B cell (primary cell): ENCODE results near the gene RFX3. TPM values are rescaled to one million over a fixed set of nuclear protein-coding genes. Genes with fewer than 3 reads are reported as not detected.

Experiments
- ATAC-seq: fragments of 200-7000 bp; cut with Tn5 transposase; one replicate; pipeline ENCODE4 v1.10.0; 2021; ENCODE audit warnings: low read depth, mild to moderate bottlenecking, moderate number of reproducible peaks, moderate library complexity
- CTCF ChIA-PET: fragments of 350-600 bp; sonication (Branson Sonifier 250); formaldehyde crosslinking; loops from one replicate; lab custom pipeline; 2021; ENCODE audit warnings: antibody characterized with exemption, inconsistent platforms; lab: Charles Lee
- POLR2A ChIA-PET: fragments of 350-600 bp; sonication (Branson Sonifier 250); formaldehyde crosslinking; loops from one replicate; lab custom pipeline; 2021; ENCODE audit warnings: antibody characterized with exemption; lab: Charles Lee
- DNase-seq: peaks from one replicate; pipeline ENCODE4 v3.0.0; 2013
- H2AFZ ChIP-seq: 2 replicates; pipeline ENCODE4 v1.6.1; 2012; ENCODE audit warnings: mild to moderate bottlenecking, low read depth, low read length; ENCODE audit not compliant: insufficient read depth, poor library complexity, severe bottlenecking
- H3K27ac ChIP-seq, 2 donors: 1 replicate in 1 of 2; 2 replicates in 1 of 2; pipeline ENCODE4 v1.5.1; 2012 to 2013; ENCODE audit warnings: low read length in 2 of 2, mild to moderate bottlenecking in 2 of 2, moderate library complexity in 1 of 2
- H3K27me3 ChIP-seq, 4 experiments: fragments of 200-600 bp in 1 of 4; sonication (generic) in 1 of 4; replicated peaks in 1 of 4; 1 replicate in 2 of 4; 2 replicates in 2 of 4; pipeline versions ENCODE4 v1.6.1 to v1.7.0; 2013 to 2016; ENCODE audit warnings: low read length in 3 of 4, mild to moderate bottlenecking in 2 of 4, mixed read lengths in 1 of 4, moderate library complexity in 1 of 4; ENCODE audit not compliant: insufficient read depth in 4 of 4, control insufficient read depth in 3 of 4; ENCODE audit errors: control extremely low read depth in 1 of 4
- H3K36me3 ChIP-seq, 2 experiments: replicated peaks in 1 of 2; 1 replicate in 1 of 2; 2 replicates in 1 of 2; pipeline versions ENCODE4 v1.6.1 to v1.7.1; 2013; ENCODE audit warnings: low read length in 1 of 2; ENCODE audit not compliant: insufficient read depth in 2 of 2, control insufficient read depth in 1 of 2; ENCODE audit errors: control extremely low read depth in 1 of 2, extremely low read depth in 1 of 2
- H3K4me1 ChIP-seq, 2 donors: fragments of 200-600 bp in 1 of 2; sonication (generic) in 1 of 2; 1 replicate in 1 of 2; 2 replicates in 1 of 2; pipeline versions ENCODE4 v1.5.1 to v1.6.1; 2013 to 2017; ENCODE audit warnings: low read length in 2 of 2; ENCODE audit not compliant: control insufficient read depth in 2 of 2, insufficient read depth in 2 of 2
- H3K4me2 ChIP-seq: replicated peaks from 2 replicates; pipeline ENCODE3; 2012; ENCODE audit warnings: mild to moderate bottlenecking, low read depth, low read length; ENCODE audit not compliant: poor library complexity, severe bottlenecking
- H3K4me3 ChIP-seq, 5 experiments: fragments of 200-600 bp in 1 of 5; sonication (generic) in 1 of 5; 1 replicate in 3 of 5; 2 replicates in 2 of 5; pipeline versions ENCODE4 v1.5.1 to v1.7.0; 2011 to 2016; ENCODE audit warnings: low read length in 4 of 5, mild to moderate bottlenecking in 4 of 5, low read depth in 2 of 5, control low read depth in 1 of 5, moderate library complexity in 1 of 5; ENCODE audit not compliant: insufficient read depth in 1 of 5; ENCODE audit errors: control extremely low read depth in 1 of 5, extremely low read depth in 1 of 5
- H3K79me2 ChIP-seq: fragments of 200-600 bp; sonication (generic); one replicate; pipeline ENCODE4 v1.6.0; 2016; ENCODE audit warnings: low read length; ENCODE audit not compliant: control insufficient read depth, insufficient read depth
- H3K9ac ChIP-seq: fragments of 200-600 bp; sonication (generic); 2 replicates; pipeline ENCODE4 v1.6.1; 2017; ENCODE audit warnings: mild to moderate bottlenecking, low read length, moderate library complexity
- H3K9me3 ChIP-seq, 3 donors: one replicate each; pipeline versions ENCODE4 v1.6.1 to v1.7.1; 2013; ENCODE audit warnings: low read length in 2 of 3; ENCODE audit not compliant: control insufficient read depth in 2 of 3, insufficient read depth in 1 of 3; ENCODE audit errors: control extremely low read depth in 1 of 3
- H4K20me1 ChIP-seq: 2 replicates; pipeline ENCODE4 v1.6.0; 2012; ENCODE audit warnings: mild to moderate bottlenecking, low read length; ENCODE audit not compliant: insufficient read depth, control insufficient read depth, poor library complexity, severe bottlenecking
- H3K27ac Mint-ChIP-seq: one replicate; pipeline ENCODE4 v1.8.0; 2021; ENCODE audit warnings: mixed read lengths
- H3K27me3 Mint-ChIP-seq: one replicate; pipeline ENCODE4 v1.8.0; 2021; ENCODE audit warnings: mixed read lengths
- H3K4me1 Mint-ChIP-seq: one replicate; pipeline ENCODE4 v1.8.0; 2021; ENCODE audit warnings: mixed read lengths
- H3K4me3 Mint-ChIP-seq: one replicate; pipeline ENCODE4 v1.8.0; 2021; ENCODE audit warnings: mixed read lengths
- H3K9me3 Mint-ChIP-seq: one replicate; pipeline ENCODE4 v1.8.0; 2022; ENCODE audit warnings: mixed read lengths; ENCODE audit not compliant: insufficient read depth
- CTCF ChIP-seq: fragments of 200-600 bp; IDR thresholded peaks from one replicate; pipeline ENCODE4 v1.8.0; 2022; ENCODE audit warnings: antibody characterized with exemption, mild to moderate bottlenecking
- EZH2 ChIP-seq: IDR thresholded peaks from 2 replicates; pipeline ENCODE4 v1.6.1; 2012; ENCODE audit warnings: borderline replicate concordance, low read depth, mild to moderate bottlenecking, moderate library complexity, low read length; ENCODE audit not compliant: insufficient read depth, poor library complexity, severe bottlenecking
- WGBS: methylation state at CpG from one replicate; pipeline ENCODE4 v1.1.5; 2013; ENCODE audit warnings: missing lambda C conversion rate; ENCODE audit not compliant: insufficient coverage; 5-methylcytosine and 5-hydroxymethylcytosine counted together
- intact Hi-C: fragments of 100-400 bp; cut with micrococcal nuclease; formaldehyde crosslinking; loops from one replicate; pipeline ENCODE4 v1.10.0; 2022
- polyA plus RNA-seq: library from polyadenylated mRNA; depleted of rRNA; stranded (reverse); fragments of >200 nt; gene quantifications from 2 replicates; pipeline ENCODE4 v1.2.3, GENCODE V29; 2012
- total RNA-seq, 2 donors: library from RNA; stranded (reverse); fragments of 120-200 nt in 1 of 2; gene quantifications; 1 replicate in 1 of 2; 2 replicates in 1 of 2; pipeline versions ENCODE4 v1.2.3 to v1.2.4, GENCODE V29; 2013 to 2022

Gene RFX3
- total and polyA plus RNA-seq, 2 donors (not counting 1 experiment from before 2014, with no cell fraction given), result 6.1 to 39.1 TPM

- Histone ChIP-seq H3K27ac (no peak overlapping the region), H3K9ac (no peak overlapping the region), H3K36me3 (no peaks in the 10 kb centered on the region), H4K20me1 (no peaks in the 10 kb centered on the region), H2AFZ (no peak overlapping the region), H3K4me3 (no peak overlapping the region), H3K27me3 (no peaks in the 10 kb centered on the region), H3K4me2 (no peak overlapping the region), H3K4me1 (no peaks in the 10 kb centered on the region), H3K79me2 (peaks cover 20% of the 10 kb centered on the region), H3K9me3 (no peaks in the 10 kb centered on the region)
- 100% methylated on average over 4 of the region's 4 CpGs for WGBS
- ChIA-PET CTCF (no interaction called here), POLR2A (no interaction called here)
- no peak overlapping the region for H3K27ac Mint-ChIP-seq
- no peak for ATAC-seq
- H3K27me3 Mint-ChIP-seq, result no peaks in the 10 kb centered on the region
- H3K9me3 Mint-ChIP-seq, result peaks cover 2% of the 10 kb centered on the region
- no peak overlapping the region for H3K4me3 Mint-ChIP-seq
- TF ChIP-seq EZH2 (no peak), CTCF (no peak)
- DNase-seq, result no peak
- intact Hi-C loops, result no loop called here
- H3K4me1 Mint-ChIP-seq, result peaks cover 14% of the 10 kb centered on the region
Measured at GRCh38 chr9:3492214-3492613, 33.6 kb downstream of the RFX3 start.

- ChIA-PET CTCF (no interaction called here), POLR2A (no interaction called here)
- intact Hi-C loops, result no loop called here
- peaks cover 2% of the 10 kb centered on the region for H3K9me3 Mint-ChIP-seq
- no peak overlapping the region for H3K4me2 ChIP-seq
- H2AFZ ChIP-seq, result no peak overlapping the region
- peaks cover 14% of the 10 kb centered on the region for H3K4me1 Mint-ChIP-seq
- no peak for DNase-seq
- no peaks in the 10 kb centered on the region for H3K27me3 Mint-ChIP-seq
- H3K27me3 ChIP-seq, result no peaks in the 10 kb centered on the region
- peaks cover 20% of the 10 kb centered on the region for H3K79me2 ChIP-seq
- TF ChIP-seq CTCF, result no peak
- no peak for TF ChIP-seq EZH2
- H3K36me3 ChIP-seq, result no peaks in the 10 kb centered on the region
- no peak overlapping the region for H3K27ac Mint-ChIP-seq
- H4K20me1 ChIP-seq, result no peaks in the 10 kb centered on the region
- no peaks in the 10 kb centered on the region for H3K9me3 ChIP-seq
- H3K27ac ChIP-seq, result no peak overlapping the region
- H3K4me1 ChIP-seq, result no peaks in the 10 kb centered on the region
- no peak overlapping the region for H3K4me3 Mint-ChIP-seq
- ATAC-seq, result no peak
- no peak overlapping the region for H3K4me3 ChIP-seq
- H3K9ac ChIP-seq, result no peak overlapping the region
Measured at GRCh38 chr9:3491450-3491849, 34.4 kb downstream of the RFX3 start.
